Loucy (cell line): ENCODE measurements around the gene SFR1.
A peak's percentile ranks its signal among the peaks of the same experiment; 100 is the strongest.

ENCODE experiments used
- H2AFZ ChIP-seq: fragments of 200-600 bp; sonication (generic); 2 replicates; pipeline ENCODE4 v1.6.0; 2016; ENCODE audit warnings: antibody characterized with exemption, mild to moderate bottlenecking, low read length, moderate library complexity
- H3F3A ChIP-seq: fragments of 200-600 bp; 2 replicates; pipeline ENCODE4 v1.6.0; 2016; ENCODE audit warnings: antibody characterized with exemption, low read depth, mild to moderate bottlenecking
- H3K27me3 ChIP-seq: fragments of 200-600 bp; sonication (generic); 2 replicates; pipeline ENCODE4 v1.6.1; 2014; ENCODE audit warnings: low read length, mild to moderate bottlenecking; ENCODE audit not compliant: insufficient read depth, poor library complexity, severe bottlenecking
- H3K36me3 ChIP-seq: fragments of 200-600 bp; sonication (generic); 2 replicates; pipeline ENCODE4 v1.6.1; 2016; ENCODE audit warnings: low read length; ENCODE audit not compliant: insufficient read depth
- H3K4me1 ChIP-seq: fragments of 200-600 bp; sonication (generic); 2 replicates; pipeline ENCODE4 v1.5.1; 2014; ENCODE audit warnings: low read length, mild to moderate bottlenecking; ENCODE audit not compliant: insufficient read depth, poor library complexity, severe bottlenecking
- H3K4me2 ChIP-seq: fragments of 200-600 bp; sonication (generic); 2 replicates; pipeline ENCODE4 v1.6.0; 2014; ENCODE audit warnings: antibody characterized with exemption, low read length, low read depth, mild to moderate bottlenecking; ENCODE audit not compliant: poor library complexity, severe bottlenecking
- H3K4me3 ChIP-seq: fragments of 200-600 bp; sonication (generic); 2 replicates; pipeline ENCODE4 v1.5.1; 2014; ENCODE audit warnings: low read length, mild to moderate bottlenecking, mixed read lengths; ENCODE audit not compliant: poor library complexity, severe bottlenecking
- H3K79me2 ChIP-seq: fragments of 200-600 bp; sonication (generic); 2 replicates; pipeline ENCODE4 v1.6.1; 2014; ENCODE audit warnings: low read length; ENCODE audit not compliant: insufficient read depth
- H3K9ac ChIP-seq: fragments of 200-600 bp; sonication (generic); 2 replicates; pipeline ENCODE4 v1.6.0; 2014; ENCODE audit warnings: mild to moderate bottlenecking, low read depth, low read length, moderate library complexity; ENCODE audit not compliant: poor library complexity, severe bottlenecking
- H3K9me2 ChIP-seq: fragments of 200-600 bp; sonication (generic); replicated peaks from 2 replicates; pipeline ENCODE4 v1.6.1; 2016; ENCODE audit warnings: low read depth, low read length, mixed read lengths
- H3K9me3 ChIP-seq: fragments of 200-600 bp; sonication (generic); 2 replicates; pipeline ENCODE4 v1.6.1; 2014; ENCODE audit warnings: mild to moderate bottlenecking, antibody characterized with exemption, low read length, low read depth; ENCODE audit not compliant: insufficient read depth
- H4K20me1 ChIP-seq: fragments of 200-600 bp; sonication (generic); 2 replicates; pipeline ENCODE4 v1.6.0; 2014; ENCODE audit warnings: antibody characterized with exemption, low read length, mild to moderate bottlenecking; ENCODE audit not compliant: insufficient read depth, poor library complexity, severe bottlenecking
- EZH2phosphoT487 ChIP-seq: fragments of 200-600 bp; IDR thresholded peaks from 2 replicates; pipeline ENCODE4 v1.6.1; 2018; ENCODE audit warnings: antibody characterized with exemption, mild to moderate bottlenecking, moderate library complexity, borderline replicate concordance
- TF ChIP-seq, protein P1 (sequence below): fragments of 200-600 bp; sonication (generic); conservative IDR thresholded peaks from 2 replicates; pipeline ENCODE4 v1.5.1; 2014; ENCODE audit warnings: mild to moderate bottlenecking, antibody characterized with exemption, low read length

Gene SFR1

DNA sequence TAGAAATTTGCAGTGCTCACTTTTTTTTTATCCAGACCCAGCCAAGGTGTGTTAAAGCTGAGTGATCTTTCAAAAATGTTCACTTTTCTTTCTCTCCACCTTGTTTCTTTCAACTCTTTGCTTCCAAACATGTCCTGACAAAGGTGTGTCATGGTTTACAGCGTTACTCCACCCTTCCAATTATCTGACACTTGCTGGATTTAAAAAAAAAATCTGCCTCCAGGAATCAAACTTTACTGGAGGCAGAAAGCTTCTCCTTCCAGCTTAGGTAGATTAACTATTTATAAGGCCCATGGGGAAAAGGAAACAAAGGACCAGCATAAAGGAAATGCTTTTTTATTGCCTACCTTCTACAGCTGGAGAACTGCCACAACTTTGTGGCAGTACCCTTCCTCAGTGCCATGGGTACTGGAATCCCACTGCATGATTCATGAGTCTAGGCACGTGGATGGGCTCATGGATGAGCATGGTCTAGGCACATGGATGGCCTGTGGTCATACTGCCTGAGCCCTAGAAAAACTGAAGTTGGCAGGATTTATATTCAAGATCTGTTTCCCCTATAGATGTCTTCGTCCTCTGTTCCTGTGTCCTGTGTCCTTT, 36.1 kb upstream of the SFR1 start, which contains the start of gene COL17A1:
TSS of gene COL17A1 (minus strand) at position 80 of the 600 bp plus-strand sequence. CDS start 5,207 bp downstream, outside the sequence.
- H3K4me2 ChIP-seq = peak within 1 kb of the TSS; percentile 0
- no peaks in the 10 kb centered on the region for H3K9me2 ChIP-seq
- peaks cover 10% of the 10 kb centered on the region for H3K4me1 ChIP-seq
- H2AFZ ChIP-seq = no peak within 1 kb of the TSS
- TF ChIP-seq, protein P1, sequence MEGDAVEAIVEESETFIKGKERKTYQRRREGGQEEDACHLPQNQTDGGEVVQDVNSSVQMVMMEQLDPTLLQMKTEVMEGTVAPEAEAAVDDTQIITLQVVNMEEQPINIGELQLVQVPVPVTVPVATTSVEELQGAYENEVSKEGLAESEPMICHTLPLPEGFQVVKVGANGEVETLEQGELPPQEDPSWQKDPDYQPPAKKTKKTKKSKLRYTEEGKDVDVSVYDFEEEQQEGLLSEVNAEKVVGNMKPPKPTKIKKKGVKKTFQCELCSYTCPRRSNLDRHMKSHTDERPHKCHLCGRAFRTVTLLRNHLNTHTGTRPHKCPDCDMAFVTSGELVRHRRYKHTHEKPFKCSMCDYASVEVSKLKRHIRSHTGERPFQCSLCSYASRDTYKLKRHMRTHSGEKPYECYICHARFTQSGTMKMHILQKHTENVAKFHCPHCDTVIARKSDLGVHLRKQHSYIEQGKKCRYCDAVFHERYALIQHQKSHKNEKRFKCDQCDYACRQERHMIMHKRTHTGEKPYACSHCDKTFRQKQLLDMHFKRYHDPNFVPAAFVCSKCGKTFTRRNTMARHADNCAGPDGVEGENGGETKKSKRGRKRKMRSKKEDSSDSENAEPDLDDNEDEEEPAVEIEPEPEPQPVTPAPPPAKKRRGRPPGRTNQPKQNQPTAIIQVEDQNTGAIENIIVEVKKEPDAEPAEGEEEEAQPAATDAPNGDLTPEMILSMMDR = no peak
- TF ChIP-seq EZH2phosphoT487 = no peak
- no peak within 1 kb of the TSS for H3K4me3 ChIP-seq
- no peaks in the 10 kb centered on the region for H3F3A ChIP-seq
- H3K9me3 ChIP-seq = no peaks in the 10 kb centered on the region
- no peaks in the 10 kb centered on the region for H3K79me2 ChIP-seq
- no peak within 1 kb of the TSS for H3K9ac ChIP-seq
- no peaks in the 10 kb centered on the region for H3K27me3 ChIP-seq
- H3K36me3 ChIP-seq = no peaks in the 10 kb centered on the region
- no peaks in the 10 kb centered on the region for H4K20me1 ChIP-seq

DNA sequence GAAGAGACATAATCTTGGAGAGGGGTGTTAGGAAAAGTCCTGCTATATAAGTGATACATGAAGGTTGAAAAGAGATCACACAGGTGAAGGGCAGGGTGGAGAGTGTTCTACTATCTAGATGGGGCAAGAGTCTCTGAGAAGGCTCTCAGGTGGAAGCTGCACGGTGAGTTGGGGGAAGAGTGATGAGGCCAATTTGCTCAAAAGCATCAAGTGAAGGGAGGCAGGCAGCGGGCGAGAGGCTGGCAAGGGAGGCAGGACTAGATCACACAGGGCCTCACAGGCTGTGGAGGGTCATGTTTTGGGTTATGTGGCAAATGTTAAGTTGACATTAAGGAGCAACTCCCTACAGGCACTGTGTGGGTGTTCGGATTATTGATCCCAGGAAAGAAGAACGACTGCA, 33.7 kb upstream of the SFR1 start:
- TF ChIP-seq, protein P1 = no peak
- no peak for TF ChIP-seq EZH2phosphoT487
- Histone ChIP-seq H3K9me3 (no peaks in the 10 kb centered on the region), H2AFZ (no peak overlapping the region), H3K9me2 (no peaks in the 10 kb centered on the region), H3F3A (no peaks in the 10 kb centered on the region), H3K36me3 (no peaks in the 10 kb centered on the region), H3K79me2 (no peaks in the 10 kb centered on the region), H3K27me3 (no peaks in the 10 kb centered on the region), H3K4me1 (peaks cover 10% of the 10 kb centered on the region), H3K4me3 (no peak overlapping the region), H4K20me1 (no peaks in the 10 kb centered on the region), H3K9ac (no peak overlapping the region), H3K4me2 (no peak overlapping the region)

DNA sequence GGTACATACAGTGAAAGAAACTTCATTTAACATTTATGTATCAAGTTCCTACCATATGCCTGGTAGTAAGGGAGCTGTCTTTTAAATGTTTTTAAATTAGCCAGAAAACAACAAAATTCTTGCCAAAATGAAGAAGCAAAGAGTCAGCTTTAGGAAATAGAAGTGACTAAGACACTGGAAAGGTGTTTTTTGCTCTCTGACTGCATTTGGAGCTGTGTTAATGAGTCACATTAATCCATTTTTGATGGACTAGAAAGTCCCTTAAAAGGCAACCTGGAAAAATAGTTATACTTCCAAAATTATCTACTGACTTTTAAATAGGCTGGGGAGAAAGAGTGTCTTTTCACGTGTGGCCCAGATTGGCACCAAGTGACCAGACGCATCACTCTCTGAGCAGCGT, 32.4 kb upstream of the SFR1 start:
- peaks cover 10% of the 10 kb centered on the region for H3K4me1 ChIP-seq
- no peaks in the 10 kb centered on the region for H3K9me3 ChIP-seq
- H4K20me1 ChIP-seq = no peaks in the 10 kb centered on the region
- H3F3A ChIP-seq = no peaks in the 10 kb centered on the region
- no peaks in the 10 kb centered on the region for H3K9me2 ChIP-seq
- TF ChIP-seq EZH2phosphoT487 = no peak
- no peaks in the 10 kb centered on the region for H3K79me2 ChIP-seq
- no peak overlapping the region for H3K9ac ChIP-seq
- no peak overlapping the region for H3K4me2 ChIP-seq
- no peak overlapping the region for H2AFZ ChIP-seq
- H3K36me3 ChIP-seq = no peaks in the 10 kb centered on the region
- no peaks in the 10 kb centered on the region for H3K27me3 ChIP-seq
- no peak overlapping the region for H3K4me3 ChIP-seq

DNA sequence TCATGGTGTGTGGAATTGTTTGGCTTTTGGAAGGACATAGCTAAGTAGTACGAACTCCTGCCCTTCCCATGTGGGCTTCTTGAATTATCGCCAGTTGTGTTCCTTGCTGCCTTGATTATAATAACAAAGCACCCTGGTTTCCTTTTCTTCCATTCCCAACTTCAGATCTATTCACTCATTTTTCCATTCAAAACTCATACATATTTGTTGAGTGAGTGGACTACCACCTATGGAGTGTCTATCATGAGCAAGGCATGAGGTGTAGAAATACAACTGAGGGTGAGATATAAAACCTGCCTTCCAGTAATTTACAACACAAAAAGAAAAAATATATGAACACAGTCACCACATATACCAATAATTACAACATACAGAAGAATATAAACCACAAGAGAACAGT, 31.4 kb upstream of the SFR1 start:
- Histone ChIP-seq H3K4me3 (no peak overlapping the region), H3K9me2 (no peaks in the 10 kb centered on the region), H3K27me3 (no peaks in the 10 kb centered on the region), H3K4me2 (no peak overlapping the region), H3F3A (no peaks in the 10 kb centered on the region), H3K4me1 (peaks cover 9% of the 10 kb centered on the region), H2AFZ (0 out of 2 replicates have a peak overlapping the region, but pooled peaks have one; percentile 39), H3K36me3 (no peaks in the 10 kb centered on the region), H3K79me2 (no peaks in the 10 kb centered on the region), H4K20me1 (no peaks in the 10 kb centered on the region), H3K9ac (no peak overlapping the region), H3K9me3 (no peaks in the 10 kb centered on the region)
- TF ChIP-seq, protein P1 = no peak
- TF ChIP-seq EZH2phosphoT487 = no peak
